NCI-H2107 treated with DMSO at 0.1 percent for 48 hours (cell line): ENCODE results near the gene CDIP1.

Source experiments
- DNase-seq: peaks from one replicate; lab custom pipeline; 2025; ENCODE audit not compliant: unreplicated experiment; lab: John Stamatoyannopoulos, UW

CDIP1 gene

GRCh38 chr16:4460936-4461249 lies 77.7 kb downstream of the CDIP1 start:
- DNase-seq = no peak
